Neural progenitor cell (in vitro differentiated cells): ENCODE data around the gene PLCD4. TPM values are rescaled to one million over a fixed set of nuclear protein-coding genes. Genes with fewer than 3 reads are reported as not detected.

Source experiments
- DNase-seq: peaks from one replicate; pipeline ENCODE4 v3.0.0-alpha.2; 2016; ENCODE audit warnings: low spot score
- H2AFZ ChIP-seq: fragments of 200-600 bp; sonication (generic); replicated peaks from 2 replicates; pipeline ENCODE4 v1.6.1; 2016; ENCODE audit warnings: antibody characterized with exemption
- H3F3A ChIP-seq: fragments of 200-600 bp; sonication (generic); 2 replicates; pipeline ENCODE4 v1.6.1; 2016; ENCODE audit warnings: antibody characterized with exemption, low read depth
- H3K27ac ChIP-seq: fragments of 200-600 bp; sonication (generic); 2 replicates; pipeline ENCODE4 v1.5.1; 2016; ENCODE audit warnings: mild to moderate bottlenecking
- H3K27me3 ChIP-seq: fragments of 200-600 bp; sonication (generic); 2 replicates; pipeline ENCODE4 v1.6.1; 2016; ENCODE audit warnings: mild to moderate bottlenecking, moderate library complexity
- H3K36me3 ChIP-seq: fragments of 200-600 bp; sonication (generic); 2 replicates; pipeline ENCODE4 v1.5.1; 2016
- H3K4me1 ChIP-seq: fragments of 200-600 bp; sonication (generic); 2 replicates; pipeline ENCODE4 v1.6.1; 2016; ENCODE audit warnings: mixed run types
- H3K4me2 ChIP-seq: fragments of 200-600 bp; sonication (generic); 2 replicates; pipeline ENCODE4 v1.6.1; 2016
- H3K4me3 ChIP-seq: fragments of 200-600 bp; sonication (generic); 2 replicates; pipeline ENCODE4 v1.5.1; 2016
- H3K79me2 ChIP-seq: fragments of 200-600 bp; sonication (generic); 2 replicates; pipeline ENCODE4 v1.6.1; 2016; ENCODE audit warnings: low read depth
- H3K9ac ChIP-seq: fragments of 200-600 bp; sonication (generic); 2 replicates; pipeline ENCODE4 v1.6.1; 2016
- H3K9me3 ChIP-seq: fragments of 200-600 bp; sonication (generic); 2 replicates; pipeline ENCODE4 v1.5.1; 2016; ENCODE audit warnings: low read depth
- H4K20me1 ChIP-seq: fragments of 200-600 bp; sonication (generic); 2 replicates; pipeline ENCODE4 v1.6.1; 2016; ENCODE audit warnings: low read depth
- H3K27ac Mint-ChIP-seq: 3 replicates; pipeline ENCODE4 v1.8.0; 2021; ENCODE audit warnings: mixed read lengths
- H3K27me3 Mint-ChIP-seq: 2 replicates; pipeline ENCODE4 v1.8.0; 2022; ENCODE audit warnings: low read depth, mild to moderate bottlenecking, inconsistent platforms, moderate library complexity, mixed read lengths; ENCODE audit not compliant: insufficient read depth
- H3K36me3 Mint-ChIP-seq: 3 replicates; pipeline ENCODE4 v1.8.0; 2021; ENCODE audit warnings: mixed read lengths
- H3K4me1 Mint-ChIP-seq: 3 replicates; pipeline ENCODE4 v1.8.0; 2021; ENCODE audit warnings: mixed read lengths
- H3K4me3 Mint-ChIP-seq: 3 replicates; pipeline ENCODE4 v1.8.0; 2021; ENCODE audit warnings: mild to moderate bottlenecking, moderate library complexity, mixed read lengths
- H3K9me3 Mint-ChIP-seq: 3 replicates; pipeline ENCODE4 v1.8.0; 2020; ENCODE audit warnings: mixed read lengths
- CTCF ChIP-seq: fragments of 200-600 bp; sonication (generic); IDR thresholded peaks from 2 replicates; pipeline ENCODE4 v1.5.1; 2017; ENCODE audit warnings: antibody characterized with exemption, mild to moderate bottlenecking
- EZH2 ChIP-seq: fragments of 200-600 bp; sonication (generic); IDR thresholded peaks from 2 replicates; pipeline ENCODE4 v1.6.1; 2017; ENCODE audit warnings: antibody characterized with exemption, mild to moderate bottlenecking, moderate library complexity
- EZH2phosphoT487 ChIP-seq: fragments of 200-600 bp; sonication (generic); IDR thresholded peaks from 2 replicates; pipeline ENCODE4 v1.6.1; 2017; ENCODE audit warnings: antibody characterized with exemption
- total RNA-seq: library from RNA; depleted of rRNA; stranded (reverse); fragments of >200 nt; gene quantifications from 2 replicates; pipeline ENCODE4 v1.2.3, GENCODE V29; 2015; ENCODE audit warnings: low replicate concordance

The PLCD4 gene
- total RNA-seq, 1 donor from 2014 or later = 1.1 TPM

GRCh38 chr2:218664653-218665052, 57.0 kb downstream of the PLCD4 start:
- no peaks in the 10 kb centered on the region for H3K27me3 ChIP-seq
- no peak overlapping the region for H3K4me2 ChIP-seq
- peaks cover 5% of the 10 kb centered on the region for H3K27me3 Mint-ChIP-seq
- H3K4me1 Mint-ChIP-seq = peaks cover 8% of the 10 kb centered on the region
- H3K36me3 Mint-ChIP-seq = peaks cover 21% of the 10 kb centered on the region
- no peak overlapping the region for H3K27ac Mint-ChIP-seq
- no peak for DNase-seq
- TF ChIP-seq EZH2 (no peak), EZH2phosphoT487 (no peak), CTCF (no peak)
- H2AFZ ChIP-seq = no peak overlapping the region
- no peak overlapping the region for H3K9ac ChIP-seq
- H3F3A ChIP-seq = no peaks in the 10 kb centered on the region
- no peak overlapping the region for H3K4me3 Mint-ChIP-seq
- no peaks in the 10 kb centered on the region for H3K9me3 ChIP-seq
- H3K79me2 ChIP-seq = peaks cover 17% of the 10 kb centered on the region
- H3K27ac ChIP-seq = no peak overlapping the region
- H3K36me3 ChIP-seq = no peaks in the 10 kb centered on the region
- no peaks in the 10 kb centered on the region for H3K9me3 Mint-ChIP-seq
- H4K20me1 ChIP-seq = no peaks in the 10 kb centered on the region
- H3K4me3 ChIP-seq = no peak overlapping the region
- peaks cover 3% of the 10 kb centered on the region for H3K4me1 ChIP-seq

- peaks cover 9% of the 10 kb centered on the region for H3K36me3 Mint-ChIP-seq
- no peaks in the 10 kb centered on the region for H3K27me3 ChIP-seq
- TF ChIP-seq CTCF (no peak), EZH2 (no peak), EZH2phosphoT487 (no peak)
- peaks cover 29% of the 10 kb centered on the region for H3K79me2 ChIP-seq
- no peaks in the 10 kb centered on the region for H3K9me3 Mint-ChIP-seq
- H3K27me3 Mint-ChIP-seq = peaks cover 2% of the 10 kb centered on the region
- peak overlapping the region; percentile 87 for H3K9ac ChIP-seq
- H3K4me2 ChIP-seq = peak overlapping the region; percentile 94
- H3K4me3 ChIP-seq = peak overlapping the region; percentile 86
- H3K4me1 Mint-ChIP-seq = peaks cover 21% of the 10 kb centered on the region
- H3K9me3 ChIP-seq = no peaks in the 10 kb centered on the region
- H3K36me3 ChIP-seq = no peaks in the 10 kb centered on the region
- H3F3A ChIP-seq = peaks cover 5% of the 10 kb centered on the region
- peak overlapping the region; percentile 100 for H3K27ac Mint-ChIP-seq
- peak overlapping the region; percentile 99 for H3K4me3 Mint-ChIP-seq
- peak overlapping the region; percentile 65 for H3K27ac ChIP-seq
- H2AFZ ChIP-seq = peak overlapping the region; percentile 96
- DNase-seq = peak; percentile 26
- peaks cover 6% of the 10 kb centered on the region for H3K4me1 ChIP-seq
- H4K20me1 ChIP-seq = no peaks in the 10 kb centered on the region
These were observed 63.5 kb downstream of the PLCD4 start for GRCh38 chr2:218671097-218671653.

DNA sequence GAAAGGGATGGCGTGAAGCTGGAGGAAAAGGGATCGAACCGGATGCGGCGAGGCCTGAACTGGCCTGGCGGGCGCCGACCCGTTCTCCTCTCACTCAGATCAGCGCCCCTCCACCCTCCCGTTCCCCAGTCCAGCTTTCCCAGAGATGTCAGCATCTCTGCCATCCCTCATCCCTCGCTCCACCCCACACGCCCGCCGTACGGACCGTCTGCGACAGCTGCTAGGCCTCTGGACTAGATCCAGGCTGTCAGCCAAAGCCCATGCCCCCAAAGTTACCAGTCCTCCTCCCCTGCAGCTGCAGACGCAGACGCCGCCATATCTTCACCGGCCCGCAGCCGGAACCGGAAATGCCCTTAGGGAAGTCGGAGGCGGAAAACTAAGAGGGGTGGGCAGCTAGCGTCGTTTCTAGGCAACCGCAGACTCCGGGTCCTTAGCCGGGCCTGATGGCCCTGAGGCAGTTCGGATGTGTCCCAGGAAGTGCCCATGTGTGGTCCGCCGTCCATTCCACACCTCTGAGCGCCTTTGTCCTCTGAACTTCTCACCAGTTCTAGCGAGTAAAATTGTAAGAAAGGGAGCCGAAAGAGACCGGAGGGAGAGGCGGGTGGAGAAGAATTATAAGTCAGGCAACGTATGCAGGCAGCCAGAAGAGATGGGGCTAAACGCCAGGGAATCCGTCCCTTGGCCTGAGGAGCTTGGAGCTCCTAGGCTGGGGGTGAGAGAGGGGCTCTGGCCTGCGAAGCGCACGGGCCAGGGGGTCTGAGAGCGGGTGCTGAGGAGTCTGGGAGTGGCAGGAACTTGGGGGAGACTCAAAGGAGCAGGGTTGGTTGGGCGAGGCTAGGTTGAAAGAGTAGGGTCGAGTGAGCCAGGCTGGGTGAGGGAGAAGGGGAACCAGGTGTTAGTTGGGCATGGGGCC, 64.2 kb downstream of the PLCD4 start, which contains the start of the genes RNF25 and STK36:
RNF25 (minus strand) TSS at position 349 of the 913 bp plus-strand sequence; CDS start at position 317, 32 bp downstream.
STK36 (plus strand) TSS at position 433 of the 913 bp plus-strand sequence. CDS start 744 bp downstream, outside the sequence.
- H2AFZ ChIP-seq = peak within 1 kb of the TSS; percentile 96
- peak within 1 kb of the TSS; percentile 94 for H3K4me2 ChIP-seq
- Mint-ChIP-seq H3K4me3 (peak within 1 kb of the TSS; percentile 99), H3K27me3 (peaks cover 3% of the 10 kb centered on the region), H3K9me3 (no peaks in the 10 kb centered on the region), H3K36me3 (peaks cover 11% of the 10 kb centered on the region), H3K27ac (peak within 1 kb of the TSS; percentile 100), H3K4me1 (peaks cover 21% of the 10 kb centered on the region)
- no peaks in the 10 kb centered on the region for H3K9me3 ChIP-seq
- H3K36me3 ChIP-seq = no peaks in the 10 kb centered on the region
- peak; percentile 94 for DNase-seq
- H3K27me3 ChIP-seq = no peaks in the 10 kb centered on the region
- no peak for TF ChIP-seq EZH2
- no peak for TF ChIP-seq CTCF
- TF ChIP-seq EZH2phosphoT487 = no peak
- peaks cover 29% of the 10 kb centered on the region for H3K79me2 ChIP-seq
- peak within 1 kb of the TSS; percentile 87 for H3K9ac ChIP-seq
- H3K4me1 ChIP-seq = peaks cover 6% of the 10 kb centered on the region
- peak within 1 kb of the TSS; percentile 86 for H3K4me3 ChIP-seq
- H3K27ac ChIP-seq = peak within 1 kb of the TSS; percentile 65
- no peaks in the 10 kb centered on the region for H4K20me1 ChIP-seq
- H3F3A ChIP-seq = peaks cover 5% of the 10 kb centered on the region
